ENCODE data around the gene HHIPL1.

DNA sequence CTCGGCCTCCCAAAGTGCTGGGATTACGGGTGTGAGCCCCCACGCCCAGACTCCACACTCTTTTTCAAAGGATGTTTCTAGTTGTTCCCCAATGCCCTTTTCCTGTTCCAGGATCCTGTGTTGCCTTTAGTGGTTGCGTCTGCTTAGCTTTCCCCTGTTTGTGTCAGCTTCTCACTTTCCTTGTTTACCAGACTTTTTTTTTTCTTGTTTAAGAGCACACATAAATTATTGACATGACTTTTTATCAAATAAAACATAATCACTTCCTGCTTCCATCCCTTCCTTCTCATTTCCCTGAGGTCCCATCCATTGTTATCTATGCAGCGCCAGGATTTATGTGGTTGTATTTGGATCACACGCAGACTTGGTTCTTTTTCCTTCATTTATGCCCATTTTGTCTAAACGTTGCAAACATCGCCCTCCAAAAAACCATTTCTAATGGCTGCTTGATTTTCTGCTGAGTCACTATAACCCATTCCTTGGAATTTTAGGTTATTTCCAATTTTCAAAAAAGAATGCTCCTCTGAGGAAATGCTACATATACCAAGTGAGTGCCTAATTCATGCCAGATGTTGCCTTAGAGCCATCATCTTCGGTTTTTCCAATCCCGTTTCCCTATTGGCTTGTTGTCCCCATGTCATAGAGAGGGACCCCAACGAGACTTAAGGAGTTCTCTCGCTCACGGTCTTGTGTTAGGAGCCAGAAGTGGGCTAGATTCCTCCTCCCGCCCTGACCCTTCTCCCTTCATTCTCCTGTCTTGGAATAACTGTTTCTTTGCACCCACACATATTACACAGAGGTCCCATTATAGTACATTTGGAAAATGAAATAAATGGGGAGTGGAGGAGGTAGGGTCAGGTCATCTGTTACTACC, 25.7 kb downstream of the HHIPL1 start:
- no peak for TF ChIP-seq POLR2AphosphoS5 (IDR thresholded peaks at IDR 0.05)
- no peak for TF ChIP-seq CTCF (IDR thresholded peaks at IDR 0.05)
- no peak for TF ChIP-seq EP300 (IDR thresholded peaks at IDR 0.05)
- no peak for TF ChIP-seq POLR2A (IDR thresholded peaks at IDR 0.05)
